NCI-H2196 treated with DMSO at 0.1 percent for 48 hours (cell line): ENCODE results near the gene HECTD2.
"Not testable (repeated sequence)": the region's sequence is repeated elsewhere in the genome, so short reads cannot be mapped to it uniquely, and the experiment has no call there.

Source experiments
- DNase-seq: peaks from one replicate; lab custom pipeline; 2025; ENCODE audit not compliant: unreplicated experiment; lab: John Stamatoyannopoulos, UW

HECTD2 gene

GRCh38 chr10:91409869-91410637 is at the start of gene HECTD2:
Gene HECTD2, plus strand, starts transcription at chr10:91410344. Its CDS starts 95 bp downstream, at chr10:91410439.
- peak; percentile 56 for DNase-seq

GRCh38 chr10:91360461-91360860 is 49.7 kb upstream of the HECTD2 start:
- DNase-seq: no peak

- DNase-seq: not testable (repeated sequence)
Measured at GRCh38 chr10:91365519-91365918, 44.6 kb upstream of the HECTD2 start.

- DNase-seq: no peak
Measured at GRCh38 chr10:91366704-91367103, 43.4 kb upstream of the HECTD2 start.

DNA sequence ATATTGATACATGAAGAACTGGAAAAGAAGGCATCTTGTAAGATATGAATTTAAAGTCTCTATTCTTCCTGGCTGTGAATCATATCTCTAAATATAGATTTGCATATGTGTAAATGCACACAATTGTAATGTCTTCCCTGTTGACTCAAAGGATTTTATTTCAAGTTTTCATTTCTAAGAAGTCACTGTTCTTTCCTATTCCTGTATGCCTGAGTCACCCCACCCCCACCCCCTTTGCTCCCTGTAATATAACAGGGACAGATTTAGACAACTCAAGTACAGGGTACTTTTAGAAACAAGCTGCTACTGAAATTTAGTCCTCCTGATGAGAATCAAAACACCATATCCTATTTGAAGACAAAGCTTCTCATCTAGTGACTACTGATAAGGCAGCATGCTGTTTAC is 43.0 kb upstream of the HECTD2 start:
- no peak for DNase-seq

DNA sequence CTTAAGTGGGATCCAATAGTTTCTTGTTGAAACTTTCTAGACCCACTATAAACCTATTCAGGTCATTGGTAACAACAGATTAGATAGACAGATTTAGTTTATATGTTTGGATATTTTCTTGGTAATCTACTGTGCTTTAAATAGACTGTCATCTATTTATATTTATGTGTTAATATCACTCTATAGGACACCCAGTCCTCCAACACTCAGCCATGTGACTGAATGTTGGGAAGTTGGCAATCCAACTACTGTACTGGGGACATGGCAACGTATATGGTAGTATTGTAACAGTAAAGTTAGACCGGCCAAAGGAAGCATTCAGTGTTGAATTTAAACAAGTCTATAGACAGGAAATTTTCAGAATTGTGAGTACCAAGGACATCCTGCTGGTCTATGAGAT is 42.6 kb upstream of the HECTD2 start:
- DNase-seq: no peak

GRCh38 chr10:91369978-91370589 is 40.1 kb upstream of the HECTD2 start:
- not testable (repeated sequence) for DNase-seq

DNA sequence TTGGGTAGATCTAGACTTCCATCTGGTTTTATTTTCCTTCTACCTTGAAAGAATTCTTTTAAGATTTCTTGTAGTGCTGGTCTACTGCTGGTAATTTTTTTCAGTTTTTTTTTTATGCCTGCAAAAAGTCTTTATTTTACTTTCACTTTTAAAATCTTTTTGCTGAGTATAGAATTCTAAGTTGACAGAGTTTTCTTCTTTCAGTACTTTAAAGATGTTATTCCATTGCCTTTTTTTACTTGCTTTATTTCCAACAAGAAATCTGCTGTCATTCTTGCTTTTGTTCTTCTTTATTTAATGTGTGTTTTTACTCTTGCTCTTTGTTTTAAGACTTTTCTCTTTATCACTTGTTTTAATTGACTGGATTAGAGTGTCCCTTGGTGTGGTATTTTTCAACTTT is 36.1 kb upstream of the HECTD2 start:
- DNase-seq: no peak

DNA sequence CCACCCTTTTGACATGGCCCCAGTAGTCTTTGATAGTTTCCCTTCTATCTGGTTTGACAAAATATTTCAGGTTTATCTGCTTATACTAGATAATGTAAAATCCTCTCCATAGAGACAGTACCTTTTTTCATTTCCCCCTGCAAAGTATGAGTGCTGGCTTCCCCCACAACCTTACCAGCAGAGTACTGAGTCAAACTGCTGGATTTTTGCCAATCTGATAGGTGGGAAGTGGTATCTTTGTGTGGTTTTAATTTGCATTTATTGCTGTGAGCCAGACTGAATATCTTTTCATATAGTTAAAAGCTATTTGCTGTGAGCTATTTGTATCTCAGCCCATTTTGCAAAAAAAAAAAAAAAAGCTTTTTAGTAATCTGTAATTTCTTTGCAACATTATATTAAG is 32.1 kb upstream of the HECTD2 start:
- no peak for DNase-seq

DNA sequence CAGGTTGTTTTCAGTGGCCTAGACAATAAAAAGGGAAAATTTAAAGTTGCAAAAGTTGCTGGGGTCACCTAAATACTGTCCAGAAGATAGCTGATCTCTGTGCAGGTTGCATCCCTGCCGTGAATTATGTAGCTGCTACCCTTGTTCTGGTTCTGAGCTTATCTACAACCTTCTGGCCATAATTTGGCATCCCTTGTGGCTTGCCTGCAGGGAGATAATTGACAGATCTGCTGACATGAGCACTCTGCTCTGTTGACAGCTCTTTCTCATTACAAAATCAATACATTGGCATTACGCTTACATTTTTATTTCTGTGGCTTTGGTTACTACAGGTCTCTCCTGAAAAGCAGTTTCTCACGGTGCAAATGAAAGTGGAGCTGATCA is 29.3 kb upstream of the HECTD2 start:
- DNase-seq: no peak

DNA sequence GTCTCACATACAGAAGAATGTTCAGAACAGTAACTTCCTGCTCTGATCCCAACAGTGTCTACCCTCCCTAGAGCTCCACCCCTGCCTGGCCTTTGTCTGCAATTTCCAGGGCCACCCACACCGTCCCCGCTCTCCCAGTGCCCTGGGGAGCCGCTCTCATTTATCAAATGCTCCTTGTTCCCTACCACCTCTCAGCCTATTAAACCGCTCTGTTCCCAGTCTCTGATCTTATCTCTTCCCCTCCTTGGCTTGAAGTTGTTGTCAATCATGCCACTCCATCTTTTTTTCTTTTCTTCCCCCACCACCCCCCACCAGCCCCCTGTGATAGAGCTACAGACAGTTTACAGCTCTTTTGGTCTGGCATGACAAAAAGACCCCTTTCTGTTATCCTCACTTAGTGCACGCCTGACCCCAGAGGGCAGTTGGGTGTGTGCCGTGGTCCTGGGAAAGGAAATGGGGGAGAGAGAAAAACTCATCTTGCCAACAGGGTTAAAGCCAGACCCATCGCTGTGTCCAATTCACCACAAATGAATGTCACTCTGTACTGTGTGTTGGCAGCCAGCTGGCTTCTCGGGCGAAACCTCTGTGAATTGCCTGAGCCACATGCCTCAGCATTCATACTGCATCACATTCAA is 28.8 kb upstream of the HECTD2 start:
- no peak for DNase-seq

GRCh38 chr10:91385306-91386085 is 24.6 kb upstream of the HECTD2 start:
- no peak for DNase-seq

DNA sequence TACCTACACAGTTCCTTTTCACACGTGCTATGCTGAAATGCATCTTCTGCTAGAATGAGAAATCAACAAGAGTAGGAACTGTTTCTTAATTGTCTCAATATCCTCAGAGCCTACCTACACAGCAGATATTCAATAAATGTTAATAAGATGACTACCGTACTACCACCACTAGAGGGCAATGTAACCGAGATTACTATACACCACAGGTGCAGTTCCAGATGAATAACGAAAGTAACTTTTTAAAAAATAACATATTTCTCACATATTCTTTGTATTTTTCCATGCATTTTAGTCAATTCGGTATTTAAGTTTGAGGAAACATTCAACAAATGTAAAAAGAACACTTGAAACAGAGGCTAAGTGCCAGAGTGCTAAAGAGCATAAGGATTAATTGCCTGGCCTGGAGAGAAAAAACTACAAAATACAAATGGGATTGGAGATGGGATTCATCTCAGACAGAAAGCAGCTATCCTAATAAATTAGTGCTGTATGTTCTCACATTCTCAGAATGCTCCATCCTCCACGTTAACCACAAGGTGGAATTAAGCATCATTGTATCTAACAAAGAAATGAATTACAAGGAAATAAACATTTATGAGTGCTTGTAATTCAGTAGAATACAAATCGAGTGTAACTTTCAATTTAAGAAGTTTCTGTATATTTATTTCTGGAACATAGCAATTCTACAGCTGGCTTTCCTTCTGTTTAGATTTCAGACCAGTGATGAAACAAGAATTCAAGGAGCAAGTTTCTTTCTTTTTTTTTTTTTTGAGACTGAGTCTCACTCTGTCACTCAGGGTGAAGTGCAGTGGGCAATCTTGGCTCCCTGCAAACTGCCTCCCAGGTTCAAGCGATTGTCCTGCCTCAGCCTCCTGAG is 20.3 kb upstream of the HECTD2 start:
- DNase-seq: peak; percentile 15

- not testable (repeated sequence) for DNase-seq
Measured at GRCh38 chr10:91390513-91390825, 19.7 kb upstream of the HECTD2 start.

DNA sequence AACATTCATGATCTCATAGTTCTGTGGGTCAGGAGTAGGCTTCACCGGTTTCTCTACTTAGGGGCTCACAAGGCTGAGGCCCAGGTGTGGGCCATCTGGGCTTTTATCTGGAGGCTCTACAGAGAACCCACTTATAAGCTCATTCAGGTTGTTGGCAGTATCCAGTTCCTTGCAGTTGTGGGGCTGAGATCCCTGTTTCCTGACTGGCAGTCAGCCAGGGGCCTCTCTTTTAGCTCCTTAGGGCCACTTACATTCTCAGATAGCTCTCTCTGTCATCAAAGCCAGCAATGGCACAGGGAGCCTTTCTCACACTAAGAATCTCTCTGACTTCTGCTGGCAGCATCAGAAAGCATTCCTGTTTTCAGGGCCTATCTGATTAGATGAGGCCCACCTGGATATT is 18.2 kb upstream of the HECTD2 start:
- DNase-seq: no peak

DNA sequence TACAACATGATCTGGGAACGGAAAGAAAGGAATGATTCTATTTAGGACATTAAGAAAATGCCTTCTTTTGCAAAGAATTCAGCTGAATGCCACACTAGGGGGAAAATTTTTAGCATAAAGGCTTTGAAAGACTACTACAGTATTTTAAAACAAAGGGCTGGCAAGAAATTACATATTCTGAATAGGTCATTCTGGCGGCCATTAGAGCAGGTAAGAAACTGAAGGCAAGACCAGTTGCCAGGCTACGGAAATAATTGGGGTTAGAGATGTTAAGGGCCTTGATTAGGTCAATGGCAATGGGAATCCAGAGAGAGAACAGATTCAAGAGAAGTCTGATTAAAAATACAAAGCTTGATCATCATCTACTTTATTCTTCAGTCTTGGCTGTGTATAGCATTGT is 3.8 kb upstream of the HECTD2 start:
- DNase-seq: no peak

GRCh38 chr10:91409069-91409868 is 875 bp upstream of the HECTD2 start:
- DNase-seq: peak; percentile 24

GRCh38 chr10:91410638-91411371 is 661 bp downstream of the HECTD2 start:
- DNase-seq: no peak

DNA sequence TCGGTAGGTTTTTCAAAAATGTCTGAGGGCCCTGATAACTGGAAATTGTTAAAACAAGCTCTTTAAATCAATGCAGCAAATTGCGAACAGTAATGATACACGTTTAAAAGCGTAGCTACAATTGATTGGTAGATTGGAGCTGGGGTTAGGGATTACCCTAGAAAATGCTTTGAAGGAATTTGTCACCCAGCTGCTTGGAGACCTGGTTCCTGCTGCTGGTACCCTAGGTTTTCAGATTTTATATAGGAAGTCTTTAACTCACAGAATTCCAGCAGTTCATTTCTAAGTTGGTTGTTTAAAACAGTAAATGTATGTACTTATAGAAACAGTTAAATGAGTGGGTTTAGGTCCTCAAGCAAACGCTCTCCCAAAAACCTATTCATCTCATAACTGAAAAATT is 1.5 kb downstream of the HECTD2 start:
- no peak for DNase-seq
